ENCODE results near the gene MRPL14.

The MRPL14 gene

GRCh38 chr6:44127186-44128019 lies at the start of gene MRPL14, which contains the start of gene TMEM63B:
MRPL14 (minus strand) TSS chr6:44127452; CDS start chr6:44116611, 10,841 bp downstream.
TMEM63B (plus strand) TSS chr6:44127554; CDS start chr6:44134585, 7,031 bp downstream.
- peak; percentile 93 for DNase-seq

GRCh38 chr6:44176130-44176761 lies 49.0 kb upstream of the MRPL14 start:
- no peak for DNase-seq

DNA sequence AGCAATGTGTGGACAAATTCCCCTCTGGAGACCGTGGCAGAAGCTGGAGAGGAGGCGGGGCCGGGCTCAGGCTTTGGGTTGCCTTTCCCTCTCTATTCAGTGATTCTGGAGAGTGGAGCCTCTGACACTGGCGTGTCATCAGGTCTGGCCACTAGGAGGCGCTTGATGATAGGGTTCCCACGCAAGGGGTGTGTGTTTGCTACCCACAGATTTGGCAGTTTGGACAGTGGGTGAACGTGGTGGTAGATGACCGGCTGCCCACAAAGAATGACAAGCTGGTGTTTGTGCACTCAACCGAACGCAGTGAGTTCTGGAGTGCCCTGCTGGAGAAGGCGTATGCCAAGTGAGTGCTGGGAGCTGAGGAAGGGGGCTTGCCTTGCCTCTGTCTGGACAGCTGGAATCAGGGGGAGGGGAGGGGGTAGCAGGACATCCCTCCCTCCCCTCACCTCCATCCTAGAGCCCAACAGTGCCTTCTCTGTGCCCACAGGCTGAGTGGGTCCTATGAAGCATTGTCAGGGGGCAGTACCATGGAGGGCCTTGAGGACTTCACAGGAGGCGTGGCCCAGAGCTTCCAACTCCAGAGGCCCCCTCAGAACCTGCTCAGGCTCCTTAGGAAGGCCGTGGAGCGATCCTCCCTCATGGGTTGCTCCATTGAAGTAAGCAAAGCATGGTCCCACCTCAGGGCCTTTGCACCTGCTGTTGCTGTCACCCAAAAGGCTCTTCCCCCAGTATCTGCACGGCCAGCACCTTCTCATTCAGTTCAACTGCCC lies 45.7 kb upstream of the MRPL14 start:
- DNase-seq = peak; percentile 79

DNA sequence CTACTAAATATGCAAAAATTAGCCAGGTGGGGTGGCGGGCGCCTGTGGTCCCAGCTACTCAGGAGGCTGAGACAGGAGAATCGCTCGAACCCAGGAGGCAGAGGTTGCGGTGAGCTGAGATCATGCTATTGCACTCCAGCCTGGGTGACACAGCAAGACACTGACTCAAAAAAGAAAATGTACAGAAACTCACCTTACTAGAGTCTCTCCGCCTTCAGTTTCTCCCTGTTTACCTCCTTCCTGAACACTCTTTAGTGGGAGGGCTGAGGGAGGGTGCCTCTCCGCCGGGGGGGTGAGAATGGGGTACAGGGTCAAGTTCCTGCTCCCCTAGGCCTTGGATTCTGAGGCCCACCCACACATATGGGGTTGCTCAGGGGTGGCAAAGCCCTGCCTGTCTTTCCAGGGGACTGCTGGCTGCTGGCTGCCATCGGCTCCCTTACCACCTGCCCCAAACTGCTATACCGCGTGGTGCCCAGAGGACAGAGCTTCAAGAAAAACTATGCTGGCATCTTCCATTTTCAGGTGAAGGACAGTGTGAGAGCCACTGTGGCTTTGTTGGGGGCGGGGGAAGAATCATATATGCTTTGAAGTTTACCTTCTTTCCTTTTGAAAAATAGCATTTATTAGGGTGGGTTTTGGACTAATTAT lies 44.8 kb upstream of the MRPL14 start:
- DNase-seq = no peak

DNA sequence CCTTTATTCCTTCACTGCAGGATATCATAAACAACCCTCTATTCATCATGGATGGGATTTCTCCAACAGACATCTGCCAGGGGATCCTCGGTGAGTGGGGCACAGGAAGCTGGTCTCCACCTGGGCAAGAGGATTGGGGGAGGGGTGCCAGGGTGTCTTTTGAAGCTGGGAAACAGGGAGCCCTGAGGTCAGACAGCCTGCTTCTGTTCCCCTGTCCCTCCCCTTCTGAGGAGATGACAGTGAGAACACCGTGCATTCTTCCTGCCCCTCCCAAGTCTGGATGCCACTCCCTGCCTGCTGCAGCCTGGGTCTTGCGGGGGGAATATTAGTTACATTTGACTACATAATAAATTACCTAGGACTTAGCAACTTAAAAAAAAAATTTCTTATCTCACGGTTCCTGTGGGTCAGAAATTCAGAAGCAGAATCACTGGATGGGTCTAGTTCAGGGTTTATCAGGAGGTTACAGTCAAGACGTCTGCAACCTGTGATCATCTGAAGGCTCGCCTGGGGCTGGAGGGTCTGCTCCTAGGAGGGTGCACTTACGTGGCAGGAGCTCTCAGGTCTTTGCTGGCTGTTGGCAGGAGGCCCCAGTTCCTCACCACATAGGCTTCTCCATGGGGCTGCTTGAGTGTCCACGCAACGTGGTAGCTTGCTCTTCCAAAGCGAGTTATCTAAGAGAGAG lies 42.8 kb upstream of the MRPL14 start:
- no peak for DNase-seq

GRCh38 chr6:44169154-44169553 lies 41.9 kb upstream of the MRPL14 start:
- no peak for DNase-seq

GRCh38 chr6:44167567-44167966 lies 40.3 kb upstream of the MRPL14 start:
- DNase-seq = no peak

GRCh38 chr6:44166591-44167184 lies 39.4 kb upstream of the MRPL14 start:
- no peak for DNase-seq

DNA sequence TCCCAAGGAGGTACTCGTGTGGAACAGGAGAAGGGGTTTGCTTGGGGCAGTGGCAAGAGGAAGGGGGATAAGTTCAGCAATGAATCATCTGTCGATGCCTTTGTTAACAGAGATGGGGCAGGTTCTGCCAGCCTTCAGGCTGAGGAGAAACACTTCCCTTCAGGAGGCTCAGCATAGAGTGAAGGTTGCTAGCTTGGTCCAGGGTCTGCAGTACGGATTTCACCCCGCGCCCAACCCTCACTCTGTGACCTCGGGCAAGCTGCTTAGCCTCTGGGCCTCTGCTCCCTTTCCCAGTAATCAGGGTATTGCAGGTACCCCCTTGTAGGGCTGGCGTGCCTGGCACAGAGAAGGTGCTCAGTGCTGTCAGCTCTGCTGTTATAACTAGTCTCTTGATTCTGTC lies 38.9 kb upstream of the MRPL14 start:
- DNase-seq = no peak

- no peak for DNase-seq
Measured at GRCh38 chr6:44162876-44163625, 35.8 kb upstream of the MRPL14 start.

DNA sequence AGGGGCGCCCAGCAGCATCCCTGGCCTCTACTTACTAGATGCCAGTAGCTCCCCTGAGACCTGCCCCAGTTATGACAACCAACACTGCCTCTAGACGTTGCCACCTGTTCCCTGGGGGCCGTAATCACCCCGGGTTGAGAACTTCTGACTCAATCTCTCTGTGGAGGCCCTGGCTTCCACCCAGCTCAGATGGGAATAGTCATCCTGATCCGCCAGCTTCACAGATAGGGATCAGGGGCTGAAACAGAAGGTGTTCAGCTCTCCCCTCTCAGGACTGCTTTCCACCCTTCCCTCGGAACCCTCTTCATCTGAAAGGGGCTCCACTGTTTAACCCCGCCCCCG lies 34.7 kb upstream of the MRPL14 start:
- no peak for DNase-seq

DNA sequence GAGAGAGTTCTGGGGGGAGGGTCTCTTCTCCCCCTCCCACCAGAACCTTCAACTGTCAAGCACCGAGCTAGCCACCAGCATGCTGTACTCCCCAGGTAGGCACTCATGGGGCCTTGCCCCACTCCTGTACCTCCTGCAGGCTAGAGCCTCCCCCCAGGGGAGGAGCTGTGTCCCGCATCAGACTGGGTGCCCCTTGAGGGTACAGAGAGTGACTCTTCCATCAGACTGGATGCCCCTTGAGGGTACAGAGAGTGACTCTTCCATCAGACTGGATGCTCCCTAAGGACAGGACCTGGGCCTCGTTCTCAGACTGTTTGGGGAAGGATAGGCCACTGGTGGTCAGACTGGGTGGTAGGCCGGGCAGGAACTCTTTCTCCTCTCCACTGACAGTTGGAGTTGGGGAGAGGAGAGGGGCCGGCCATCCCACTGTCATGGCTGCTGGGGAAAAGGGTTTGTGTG lies 31.5 kb upstream of the MRPL14 start, which contains the start of gene CAPN11:
Gene CAPN11 (plus strand): TSS at position 51 of the 459 bp plus-strand sequence. CDS start 29 bp downstream, at position 80.
- DNase-seq = no peak

- DNase-seq = no peak
Measured at GRCh38 chr6:44157152-44157521, 29.9 kb upstream of the MRPL14 start.

- no peak for DNase-seq
Measured at GRCh38 chr6:44156494-44157151, 29.4 kb upstream of the MRPL14 start.

GRCh38 chr6:44154067-44154466 lies 26.8 kb upstream of the MRPL14 start:
- DNase-seq = no peak

DNA sequence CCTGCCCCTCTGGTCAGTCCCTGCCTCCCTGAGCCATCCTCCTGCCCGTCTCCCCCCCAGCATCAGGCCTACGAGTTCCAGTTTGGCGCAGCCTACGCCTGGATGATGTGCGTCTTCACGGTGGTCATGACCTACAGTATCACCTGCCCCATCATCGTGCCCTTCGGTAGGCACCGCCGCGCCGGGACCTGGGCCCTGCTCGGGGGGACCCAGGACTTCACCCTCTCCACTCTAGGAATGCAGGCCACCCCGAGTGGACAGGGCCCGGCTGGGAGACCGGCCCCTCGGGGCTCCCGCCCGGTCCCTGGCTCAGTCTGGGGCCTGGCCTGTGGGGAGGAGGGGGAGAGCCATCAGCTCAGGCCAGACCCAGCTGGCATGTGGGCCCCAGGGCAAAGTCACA lies 25.3 kb upstream of the MRPL14 start:
- no peak for DNase-seq

- DNase-seq = no peak
Measured at GRCh38 chr6:44152109-44152461, 24.8 kb upstream of the MRPL14 start.

DNA sequence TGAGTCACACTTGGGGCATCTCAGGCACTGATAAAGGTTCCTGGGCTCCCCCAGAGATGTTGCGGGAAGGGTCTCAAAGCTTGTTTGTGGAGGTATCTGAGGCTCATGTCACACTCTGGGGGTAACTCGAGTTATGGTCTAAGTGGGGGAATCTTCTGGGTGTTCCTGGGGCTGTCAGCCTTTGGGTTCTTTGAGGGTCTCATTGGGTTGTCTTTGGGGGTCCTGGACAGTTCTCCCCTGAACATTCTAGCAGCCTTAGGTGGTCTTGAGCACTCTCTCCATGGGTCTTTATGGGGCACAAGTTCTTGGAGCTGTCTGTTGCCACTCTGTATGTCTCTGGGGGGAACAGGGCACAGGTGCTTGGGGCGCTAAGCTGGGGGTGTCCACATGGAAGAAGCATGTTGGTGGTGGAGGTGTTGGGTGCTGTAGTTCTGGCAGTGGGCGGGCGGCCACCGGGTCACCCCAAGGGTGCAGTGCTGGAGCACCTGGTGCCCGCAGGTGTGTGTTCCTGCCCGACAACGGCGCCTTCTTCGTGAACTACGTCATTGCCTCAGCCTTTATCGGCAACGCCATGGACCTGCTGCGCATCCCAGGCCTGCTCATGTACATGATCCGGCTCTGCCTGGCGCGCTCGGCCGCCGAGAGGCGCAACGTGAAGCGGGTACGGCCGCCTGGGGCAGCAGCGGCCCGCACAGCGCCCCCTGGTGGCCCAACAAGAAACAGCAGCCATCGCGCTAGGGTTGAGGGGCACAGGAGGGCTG lies 24.3 kb upstream of the MRPL14 start:
- peak; percentile 79 for DNase-seq

DNA sequence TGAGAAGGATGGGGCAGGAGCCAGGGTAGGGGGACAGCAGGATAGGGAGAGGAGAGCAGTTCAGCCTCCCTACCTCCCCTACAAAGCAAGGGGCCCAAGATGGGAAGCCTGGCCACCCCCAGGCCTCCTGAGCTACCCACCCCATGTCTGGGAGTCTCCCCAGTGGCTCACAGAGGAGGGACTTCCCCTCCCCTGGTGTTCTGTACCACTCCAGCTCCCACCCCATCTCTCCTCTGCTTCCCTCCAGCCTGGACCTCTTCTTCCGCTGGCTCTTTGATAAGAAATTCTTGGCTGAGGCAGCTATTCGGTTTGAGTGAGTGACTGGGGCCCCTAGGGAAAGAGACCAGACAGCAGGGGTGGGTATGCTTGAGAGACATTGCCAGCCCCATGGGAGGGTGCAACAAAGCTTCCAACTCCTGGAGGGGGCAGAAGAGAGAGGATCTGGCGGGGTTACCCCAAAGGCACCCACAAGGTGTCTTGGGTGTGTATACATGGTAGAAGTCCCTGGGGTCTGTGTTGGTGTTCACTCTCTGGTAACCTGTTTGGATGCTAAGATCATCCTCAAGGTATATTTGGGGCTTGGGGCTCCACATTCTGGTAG lies 23.2 kb upstream of the MRPL14 start:
- no peak for DNase-seq
